Measurements from ENCODE around the gene FAM47B.

GRCh38 chrX:34915463-34916225, 27.0 kb upstream of the FAM47B start:
- no peak for TF ChIP-seq CTCF (conservative IDR thresholded peaks at IDR 0.05; ENCODE audit: low read length)
- no peak for TF ChIP-seq EZH2phosphoT487 (IDR thresholded peaks at IDR 0.05; ENCODE audit: borderline replicate concordance, low read depth, low read length)
